H9 (cell line): ENCODE measurements around the gene C21orf58. TPM values are rescaled to one million over a fixed set of nuclear protein-coding genes. Genes with fewer than 3 reads are reported as not detected.

Experiments
- DNase-seq: peaks from one replicate; pipeline ENCODE4 v3.0.0-alpha.2; 2017
- H2AFZ ChIP-seq: one replicate; pipeline ENCODE4 v1.6.1; 2013; ENCODE audit warnings: mild to moderate bottlenecking, low read length, control low read depth, moderate library complexity
- H2AK5ac ChIP-seq: 2 replicates; pipeline ENCODE4 v1.6.1; 2013; ENCODE audit warnings: low read length, control low read depth, mixed read lengths; ENCODE audit not compliant: insufficient read length
- H2BK120ac ChIP-seq: one replicate; pipeline ENCODE4 v1.6.1; 2013; ENCODE audit warnings: low read depth, mild to moderate bottlenecking, low read length, control low read depth, inconsistent platforms; ENCODE audit not compliant: poor library complexity, severe bottlenecking
- H2BK12ac ChIP-seq: 2 replicates; pipeline ENCODE4 v1.6.1; 2013; ENCODE audit warnings: low read length, control low read depth, mixed read lengths, low read depth; ENCODE audit not compliant: insufficient read length
- H2BK15ac ChIP-seq: 2 replicates; pipeline ENCODE4 v1.6.1; 2013; ENCODE audit warnings: low read depth, low read length, control low read depth
- H2BK20ac ChIP-seq: one replicate; pipeline ENCODE4 v1.6.1; 2013; ENCODE audit warnings: low read depth, mild to moderate bottlenecking, low read length, control low read depth, inconsistent platforms; ENCODE audit not compliant: poor library complexity, severe bottlenecking
- H2BK5ac ChIP-seq: 2 replicates; pipeline ENCODE4 v1.6.1; 2013; ENCODE audit warnings: low read length, control low read depth, mixed read lengths; ENCODE audit not compliant: insufficient read length
- H3K14ac ChIP-seq: 2 replicates; pipeline ENCODE4 v1.6.1; 2013; ENCODE audit warnings: low read length, control low read depth; ENCODE audit not compliant: insufficient read depth
- H3K18ac ChIP-seq: 2 replicates; pipeline ENCODE4 v1.6.1; 2013; ENCODE audit warnings: low read depth, mild to moderate bottlenecking, mixed read lengths, low read length, control low read depth; ENCODE audit not compliant: insufficient read length
- H3K23ac ChIP-seq: 2 replicates; pipeline ENCODE4 v1.6.1; 2013; ENCODE audit warnings: low read length, control low read depth, mixed read lengths, low read depth; ENCODE audit not compliant: insufficient read length
- H3K23me2 ChIP-seq: 2 replicates; pipeline ENCODE4 v1.6.1; 2013; ENCODE audit warnings: low read depth, mild to moderate bottlenecking, mixed read lengths, low read length, control low read depth; ENCODE audit not compliant: insufficient read length, poor library complexity, severe bottlenecking
- H3K27ac ChIP-seq: 2 replicates; pipeline ENCODE4 v1.5.1; 2013; ENCODE audit warnings: low read length, control low read depth, mixed read lengths, low read depth; ENCODE audit not compliant: insufficient read length
- H3K27me3 ChIP-seq: 2 replicates; pipeline ENCODE4 v1.6.1; 2013; ENCODE audit warnings: low read length, control low read depth, inconsistent platforms; ENCODE audit not compliant: insufficient read depth
- H3K4ac ChIP-seq: 2 replicates; pipeline ENCODE4 v1.6.1; 2013; ENCODE audit warnings: low read depth, mild to moderate bottlenecking, control low read depth, inconsistent platforms, low read length, moderate library complexity
- H3K4me1 ChIP-seq: 2 replicates; pipeline ENCODE4 v1.6.1; 2013; ENCODE audit warnings: low read length, control low read depth, inconsistent platforms; ENCODE audit not compliant: insufficient read depth
- H3K4me2 ChIP-seq: 2 replicates; pipeline ENCODE4 v1.6.1; 2013; ENCODE audit warnings: low read length, control low read depth, mixed read lengths; ENCODE audit not compliant: insufficient read length, insufficient read depth
- H3K56ac ChIP-seq: 2 replicates; pipeline ENCODE4 v1.6.1; 2013; ENCODE audit warnings: low read depth, mild to moderate bottlenecking, mixed read lengths, low read length, control low read depth; ENCODE audit not compliant: insufficient read length
- H3K79me1 ChIP-seq: 2 replicates; pipeline ENCODE4 v1.6.1; 2013; ENCODE audit warnings: low read depth, mild to moderate bottlenecking, moderate library complexity, low read length, control low read depth, inconsistent platforms; ENCODE audit not compliant: insufficient read depth, poor library complexity, severe bottlenecking
- H3K79me2 ChIP-seq: 2 replicates; pipeline ENCODE4 v1.6.1; 2013; ENCODE audit warnings: low read length, control low read depth, inconsistent platforms; ENCODE audit not compliant: insufficient read depth
- H3K9ac ChIP-seq: 2 replicates; pipeline ENCODE4 v1.6.1; 2013; ENCODE audit warnings: low read length, control low read depth, mixed read lengths; ENCODE audit not compliant: insufficient read length; ENCODE audit errors: extremely low read depth
- H3K9me3 ChIP-seq: one replicate; pipeline ENCODE4 v1.6.1; 2013; ENCODE audit warnings: low read depth, low read length, inconsistent platforms; ENCODE audit not compliant: control insufficient read depth
- H3T11ph ChIP-seq: one replicate; pipeline ENCODE4 v1.6.1; 2013; ENCODE audit warnings: mild to moderate bottlenecking, low read length, control low read depth, inconsistent platforms
- H4K20me1 ChIP-seq: one replicate; pipeline ENCODE4 v1.6.1; 2013; ENCODE audit not compliant: control insufficient read depth, insufficient read length, insufficient read depth
- H4K5ac ChIP-seq: 2 replicates; pipeline ENCODE4 v1.6.1; 2013; ENCODE audit warnings: low read depth, mild to moderate bottlenecking, mixed read lengths, low read length, control low read depth; ENCODE audit not compliant: insufficient read length
- H4K8ac ChIP-seq: replicated peaks from 2 replicates; pipeline ENCODE4 v1.6.1; 2013; ENCODE audit warnings: low read length, control low read depth, mixed read lengths, low read depth; ENCODE audit not compliant: insufficient read length
- H4K91ac ChIP-seq: 2 replicates; pipeline ENCODE4 v1.6.1; 2013; ENCODE audit warnings: low read depth, mild to moderate bottlenecking, moderate library complexity, mixed read lengths, low read length, control low read depth; ENCODE audit not compliant: insufficient read length
- H3K27ac Mint-ChIP-seq, 3 experiments: 2 replicates in 2 of 3; 3 replicates in 1 of 3; pipeline ENCODE4 v1.8.0; 2020 to 2021; ENCODE audit warnings: mixed read lengths in 3 of 3, mild to moderate bottlenecking in 1 of 3, moderate library complexity in 1 of 3
- H3K27me3 Mint-ChIP-seq: 2 replicates; pipeline ENCODE4 v1.8.0; 2021; ENCODE audit warnings: low read depth, mild to moderate bottlenecking, moderate library complexity, mixed read lengths
- H3K36me3 Mint-ChIP-seq, 3 experiments: 2 replicates in 2 of 3; 3 replicates in 1 of 3; pipeline ENCODE4 v1.8.0; 2020 to 2021; ENCODE audit warnings: low read depth in 3 of 3, mixed read lengths in 3 of 3; ENCODE audit not compliant: insufficient read depth in 1 of 3
- H3K4me1 Mint-ChIP-seq, 2 experiments: 2 replicates each; pipeline ENCODE4 v1.8.0; 2020; ENCODE audit warnings: mixed read lengths in 2 of 2
- H3K4me3 Mint-ChIP-seq, 2 experiments: 2 replicates in 1 of 2; 3 replicates in 1 of 2; pipeline ENCODE4 v1.8.0; 2020 to 2021; ENCODE audit warnings: mild to moderate bottlenecking in 2 of 2, mixed read lengths in 2 of 2, moderate library complexity in 1 of 2
- H3K9me3 Mint-ChIP-seq, 2 experiments: 2 replicates in 1 of 2; 3 replicates in 1 of 2; pipeline ENCODE4 v1.8.0; 2020; ENCODE audit warnings: mild to moderate bottlenecking in 2 of 2, mixed read lengths in 2 of 2, moderate library complexity in 1 of 2
- WGBS: extraction: QIAGEN DNeasy Blood & Tissue Kit; methylation state at CpG from one replicate; pipeline ENCODE4 v1.1.7; 2013; ENCODE audit warnings: missing lambda C conversion rate, low lambda C conversion rate, mixed read lengths; ENCODE audit not compliant: insufficient read length; ENCODE audit errors: extremely low coverage; 5-methylcytosine and 5-hydroxymethylcytosine counted together
- total RNA-seq: library from RNA; stranded (reverse); gene quantifications from 2 replicates; pipeline ENCODE4 v1.2.1, GENCODE V29; 2021
- TF ChIP-seq, protein P1 (sequence below): fragments of 200-600 bp; sonication (generic); conservative IDR thresholded peaks from 3 replicates; pipeline ENCODE4 v1.8.0; 2021; ENCODE audit warnings: antibody characterized with exemption, mild to moderate bottlenecking

The C21orf58 gene
- total RNA-seq, 1 experiment from 2014 or later, result 17.2 TPM

DNA sequence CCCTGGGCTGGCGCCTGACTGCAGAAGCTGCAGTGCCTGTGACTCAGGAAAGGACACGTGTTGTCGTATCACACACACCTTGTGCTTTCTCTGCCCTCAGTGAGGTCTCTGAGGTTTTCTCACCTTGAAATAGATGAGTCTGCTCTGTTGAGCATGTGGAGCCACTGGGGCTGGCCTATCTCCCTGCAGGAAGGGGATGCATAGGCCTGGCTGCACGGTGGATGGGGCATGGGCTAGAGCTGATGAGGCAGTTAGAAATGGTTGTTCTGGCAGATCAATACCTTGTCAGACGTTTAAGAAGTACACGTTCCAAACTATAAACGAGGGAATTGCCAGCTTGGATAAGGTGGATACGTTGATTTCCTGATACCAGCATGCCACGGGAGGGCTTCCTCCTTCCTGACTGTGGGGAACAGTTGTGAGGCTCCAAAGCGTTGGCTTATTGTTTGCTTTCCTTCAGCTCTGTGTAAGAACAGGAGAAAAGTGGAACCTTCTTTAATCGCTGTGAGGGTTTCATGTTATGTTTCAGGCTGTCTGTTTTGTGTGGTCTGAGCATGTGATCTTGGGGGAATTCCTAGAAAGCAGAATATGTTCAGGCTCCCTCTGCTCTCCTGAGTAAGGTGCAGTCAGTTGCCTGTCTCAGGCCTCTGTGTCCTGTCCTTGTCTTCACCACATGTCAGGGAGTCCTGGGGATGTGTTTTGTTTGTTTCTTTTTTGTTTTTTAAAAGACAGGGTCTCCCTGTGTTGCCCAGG lies 45.0 kb upstream of the C21orf58 start:
- Histone ChIP-seq H3K9me3 (no peaks in the 10 kb centered on the region), H2BK120ac (no peak overlapping the region), H3K23ac (no peak overlapping the region), H3K9ac (no peak overlapping the region), H2BK15ac (no peak overlapping the region), H2BK20ac (no peak overlapping the region), H2AFZ (no peak overlapping the region), H3K18ac (no peak overlapping the region), H3K4me2 (no peak overlapping the region), H4K5ac (no peak overlapping the region), H3K4me1 (no peaks in the 10 kb centered on the region), H4K8ac (no peak overlapping the region), H3K56ac (no peak overlapping the region), H3K79me2 (peaks cover 7% of the 10 kb centered on the region; the same call in 1 of the 2 replicates), H2BK5ac (no peak overlapping the region), H3K79me1 (no peaks in the 10 kb centered on the region), H3T11ph (no peak overlapping the region), H3K23me2 (no peaks in the 10 kb centered on the region), H4K91ac (no peak overlapping the region), H2BK12ac (no peak overlapping the region), H3K27ac (no peak overlapping the region), H3K4ac (no peak overlapping the region), H4K20me1 (peaks cover 5% of the 10 kb centered on the region), H2AK5ac (no peak overlapping the region), H3K14ac (no peak overlapping the region), H3K27me3 (no peaks in the 10 kb centered on the region)
- H3K9me3 Mint-ChIP-seq, result peaks cover 0 to 7% of the 10 kb centered on the region in 2 experiments; a peak in 2 of 5 replicates
- no peaks in the 10 kb centered on the region for H3K4me1 Mint-ChIP-seq
- no peaks in the 10 kb centered on the region for H3K27me3 Mint-ChIP-seq
- H3K27ac Mint-ChIP-seq, result peak overlapping the region in 2 of 3 experiments; percentile 53 to 78; a peak in 4 of 7 replicates
- no peak for DNase-seq
- no peak overlapping the region for H3K4me3 Mint-ChIP-seq
- no CpG with 5 or more reads among the region's 11 CpGs for WGBS
- TF ChIP-seq, protein P1, sequence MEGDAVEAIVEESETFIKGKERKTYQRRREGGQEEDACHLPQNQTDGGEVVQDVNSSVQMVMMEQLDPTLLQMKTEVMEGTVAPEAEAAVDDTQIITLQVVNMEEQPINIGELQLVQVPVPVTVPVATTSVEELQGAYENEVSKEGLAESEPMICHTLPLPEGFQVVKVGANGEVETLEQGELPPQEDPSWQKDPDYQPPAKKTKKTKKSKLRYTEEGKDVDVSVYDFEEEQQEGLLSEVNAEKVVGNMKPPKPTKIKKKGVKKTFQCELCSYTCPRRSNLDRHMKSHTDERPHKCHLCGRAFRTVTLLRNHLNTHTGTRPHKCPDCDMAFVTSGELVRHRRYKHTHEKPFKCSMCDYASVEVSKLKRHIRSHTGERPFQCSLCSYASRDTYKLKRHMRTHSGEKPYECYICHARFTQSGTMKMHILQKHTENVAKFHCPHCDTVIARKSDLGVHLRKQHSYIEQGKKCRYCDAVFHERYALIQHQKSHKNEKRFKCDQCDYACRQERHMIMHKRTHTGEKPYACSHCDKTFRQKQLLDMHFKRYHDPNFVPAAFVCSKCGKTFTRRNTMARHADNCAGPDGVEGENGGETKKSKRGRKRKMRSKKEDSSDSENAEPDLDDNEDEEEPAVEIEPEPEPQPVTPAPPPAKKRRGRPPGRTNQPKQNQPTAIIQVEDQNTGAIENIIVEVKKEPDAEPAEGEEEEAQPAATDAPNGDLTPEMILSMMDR, result no peak
- H3K36me3 Mint-ChIP-seq, result peaks cover 45 to 66% (median 59%) of the 10 kb centered on the region in 3 experiments
